HG02884 (cell line): Measurements from ENCODE around the gene SEMA3G.

Source experiments
- ATAC-seq: cut with Tn5 transposase; IDR thresholded peaks from one replicate; pipeline ENCODE4 v1.9.1; 2021; ENCODE audit warnings: mild to moderate bottlenecking, moderate library complexity; ENCODE audit not compliant: unreplicated experiment

SEMA3G gene

DNA sequence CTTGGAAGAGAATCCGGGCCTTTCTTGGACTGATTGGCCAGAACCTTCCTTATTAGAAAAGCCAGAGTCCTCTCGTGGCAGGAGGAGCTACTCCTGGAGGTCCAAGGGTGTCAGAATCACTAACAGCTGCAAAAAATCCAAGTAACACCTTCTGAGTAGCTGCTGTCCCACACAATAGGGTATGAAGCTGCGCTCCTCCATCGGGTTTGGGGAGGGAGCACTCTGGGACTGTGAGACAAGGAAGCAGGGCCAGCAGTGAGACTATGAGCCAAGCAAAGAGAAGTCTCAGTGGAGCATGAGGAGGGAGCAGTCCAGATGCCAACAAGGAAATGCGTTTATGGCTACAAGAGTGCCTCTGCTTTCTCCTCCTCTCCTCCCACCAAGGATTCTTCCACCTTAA is 21.7 kb downstream of the SEMA3G start:
- ATAC-seq: no peak

DNA sequence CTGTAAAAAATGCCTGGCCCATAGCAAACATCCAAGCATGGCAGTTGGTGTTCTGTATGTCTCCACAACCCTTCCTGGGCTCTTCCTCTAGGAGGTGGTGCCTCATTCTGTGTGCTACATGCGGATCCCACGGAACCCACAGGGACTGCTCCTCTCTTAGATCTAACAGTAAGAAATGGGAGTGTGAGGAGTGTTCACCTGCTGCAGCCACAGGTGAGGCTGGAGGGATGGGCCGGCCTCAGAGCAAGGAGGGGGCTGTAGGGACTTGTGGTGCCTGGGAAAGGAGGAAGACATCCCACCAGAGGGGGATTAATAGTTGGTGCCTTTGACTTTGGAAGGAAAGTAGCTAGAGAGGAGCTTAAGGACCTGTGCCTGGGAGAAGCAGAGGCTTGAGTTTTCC is 22.2 kb downstream of the SEMA3G start:
- no peak for ATAC-seq

DNA sequence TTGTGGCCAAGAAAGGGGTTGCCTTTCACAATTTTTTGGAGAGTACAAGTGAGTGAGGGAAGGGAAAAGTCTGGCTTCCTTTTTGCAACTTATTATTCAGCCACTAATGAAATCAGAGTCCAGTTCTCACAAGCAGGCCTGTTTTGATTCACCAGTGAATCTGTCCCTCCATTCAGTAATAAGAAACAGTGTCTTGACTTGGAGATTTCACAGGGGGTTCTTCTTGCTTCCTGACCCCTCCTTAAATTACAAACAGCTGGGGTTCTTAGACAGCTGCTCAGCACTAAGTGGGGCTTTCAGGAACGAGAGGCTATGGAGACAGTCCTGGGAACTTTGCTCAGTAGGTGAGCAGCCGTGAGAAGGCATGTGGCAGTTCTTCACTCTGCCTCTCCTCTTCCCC is 24.5 kb downstream of the SEMA3G start:
- ATAC-seq: no peak

DNA sequence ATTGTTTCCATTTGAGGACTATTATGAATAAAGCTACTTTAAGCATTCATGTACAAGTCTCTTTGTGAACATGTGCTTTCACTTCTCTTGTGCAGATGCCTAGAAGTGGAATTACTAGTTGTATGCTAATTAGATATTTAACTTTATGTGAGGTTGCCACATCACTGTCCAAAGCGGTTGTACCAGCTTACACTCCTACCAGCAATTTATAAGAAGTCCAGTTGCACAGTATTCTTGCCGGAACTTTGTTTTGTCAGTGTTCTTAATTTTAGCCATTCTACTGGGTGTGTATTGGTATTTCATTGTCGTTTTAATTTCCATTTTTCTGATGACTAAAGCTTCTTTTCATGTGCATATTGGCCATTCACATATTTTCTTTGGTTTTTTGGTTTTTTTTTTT is 29.1 kb downstream of the SEMA3G start:
- ATAC-seq: no peak

DNA sequence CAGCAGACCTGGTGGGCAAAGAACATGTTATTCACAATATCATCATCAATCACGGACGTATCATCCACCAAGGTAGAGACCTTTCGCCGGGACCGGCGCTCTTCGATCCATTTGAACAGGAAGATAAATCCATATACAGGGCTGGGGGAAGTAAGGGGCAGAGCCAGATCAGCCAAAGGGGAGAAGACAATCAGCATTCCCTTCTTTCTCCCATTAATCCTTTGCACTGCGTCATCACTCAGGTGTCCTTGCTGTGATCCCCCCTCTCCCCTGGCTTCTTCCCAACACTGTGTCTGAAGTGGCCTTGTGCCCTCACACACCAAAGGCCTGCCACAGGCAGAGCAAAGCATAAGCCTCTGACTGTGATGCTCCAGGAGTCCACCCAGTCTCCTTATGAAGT is 36.4 kb downstream of the SEMA3G start:
- no peak for ATAC-seq

DNA sequence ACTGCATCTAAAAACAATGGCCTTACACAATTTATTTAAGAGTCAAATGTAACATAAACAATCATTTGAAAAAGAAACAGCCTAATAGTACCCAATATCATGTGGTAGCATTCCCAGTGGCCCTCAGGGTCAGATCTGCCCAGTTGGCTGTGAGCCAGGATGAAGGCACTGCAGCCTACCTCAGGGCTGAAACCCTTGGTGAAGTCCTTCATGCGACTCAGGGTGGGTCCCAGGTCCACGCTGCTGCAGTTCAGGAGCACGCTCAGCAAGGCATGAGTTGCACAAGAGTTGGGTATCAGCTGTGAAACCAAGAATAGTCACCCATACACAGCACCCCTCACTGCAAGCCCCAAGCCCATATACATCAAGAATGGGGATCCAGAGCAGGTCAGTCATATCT is 37.1 kb downstream of the SEMA3G start:
- no peak for ATAC-seq

DNA sequence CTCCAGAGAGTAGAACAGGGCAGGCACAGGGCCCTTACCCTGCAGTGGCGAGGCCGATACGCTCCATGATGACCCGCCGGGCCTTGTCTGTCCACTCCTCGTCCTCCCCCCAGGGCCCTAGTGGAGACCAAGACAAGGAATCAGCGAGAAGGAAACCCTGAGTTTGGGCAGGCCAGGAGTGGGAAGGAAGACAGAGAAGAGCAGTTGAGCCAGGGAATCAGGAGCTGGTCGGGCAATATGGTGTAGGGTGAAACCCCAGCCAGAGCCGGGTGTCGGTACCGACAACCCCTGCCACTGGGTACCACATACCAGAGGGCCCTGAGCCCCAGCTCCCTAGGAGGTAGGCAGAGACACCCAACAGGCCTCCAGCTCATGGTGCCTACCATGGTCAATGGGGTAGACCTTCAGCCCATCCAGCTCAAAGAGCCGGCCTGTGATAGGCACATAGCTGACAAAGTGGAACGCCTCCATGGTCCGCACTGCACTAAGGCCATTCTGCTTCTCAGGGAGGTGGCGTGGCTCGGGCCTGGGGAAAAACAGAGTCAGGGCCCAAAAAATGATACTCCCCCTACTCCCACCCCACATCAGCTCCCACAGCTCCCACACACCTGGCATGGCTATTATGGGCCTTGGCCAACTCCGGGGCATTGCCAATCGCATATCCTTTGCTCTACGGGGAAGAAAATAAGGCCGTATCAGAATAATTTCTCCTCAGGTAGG is 38.0 kb downstream of the SEMA3G start:
- no peak for ATAC-seq

DNA sequence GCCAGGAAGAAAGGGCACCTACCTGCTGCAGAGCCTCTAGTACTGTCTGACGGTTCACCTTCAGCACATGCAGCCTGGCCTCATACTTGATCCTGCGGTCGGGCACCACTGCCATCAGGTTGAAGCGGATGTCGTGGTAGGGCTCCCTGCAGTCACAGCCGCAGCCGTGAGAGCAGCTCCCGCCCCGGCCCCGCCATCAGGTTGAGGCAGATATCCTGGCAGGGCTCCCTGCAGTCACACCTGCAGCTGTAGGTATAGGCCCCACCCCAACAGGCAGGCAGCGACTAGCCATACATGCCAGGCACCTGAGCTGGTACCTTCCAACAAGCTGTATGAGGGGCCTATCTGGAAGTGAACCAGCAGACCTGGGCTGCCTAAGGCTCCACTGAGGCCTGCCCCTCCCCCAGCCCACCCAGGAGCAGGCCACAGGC is 38.7 kb downstream of the SEMA3G start:
- no peak for ATAC-seq

DNA sequence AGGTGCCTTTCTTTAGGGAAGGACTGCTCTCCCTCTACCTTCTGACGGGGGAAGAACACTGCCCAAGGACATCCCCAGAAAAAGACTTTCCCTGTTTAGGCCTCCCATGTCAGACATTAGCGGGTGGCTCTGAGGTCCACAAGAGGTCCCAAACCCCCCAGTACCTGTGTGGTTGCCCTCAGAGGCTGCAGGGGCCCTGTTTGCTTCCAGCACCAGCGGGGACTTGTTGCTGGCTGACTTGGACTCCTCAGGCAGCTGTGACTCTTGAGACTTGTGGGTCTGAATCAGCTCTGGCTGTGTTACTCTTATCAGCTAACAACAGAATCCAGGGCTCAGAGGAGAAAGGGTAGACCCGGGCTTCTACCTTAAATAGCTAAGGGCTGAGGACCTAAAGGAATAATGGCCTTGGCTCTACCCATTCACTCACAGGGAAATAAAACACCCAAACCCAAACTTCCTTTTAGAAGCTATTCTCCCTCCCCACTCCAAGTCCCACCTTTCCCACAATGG is 39.2 kb downstream of the SEMA3G start:
- no peak for ATAC-seq

DNA sequence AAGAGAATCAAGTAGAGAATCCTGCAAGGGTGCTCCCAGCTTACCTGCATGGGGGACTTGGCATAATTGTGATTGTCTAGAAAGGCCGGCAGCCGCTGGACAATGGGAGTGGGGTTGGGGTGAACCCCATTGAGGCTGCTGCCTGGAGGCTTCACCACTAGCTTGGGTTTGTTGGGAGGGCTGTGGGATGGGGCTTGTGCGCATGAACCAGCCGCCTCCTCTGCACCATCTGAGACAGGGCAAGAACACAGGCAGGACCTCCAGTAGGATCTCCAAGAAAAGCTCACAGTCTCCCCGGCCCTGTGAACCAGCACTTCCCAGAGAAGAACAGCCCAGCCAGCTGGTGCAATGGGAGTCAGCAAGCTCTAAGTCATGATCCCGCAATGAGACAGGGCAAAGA is 39.8 kb downstream of the SEMA3G start:
- no peak for ATAC-seq

DNA sequence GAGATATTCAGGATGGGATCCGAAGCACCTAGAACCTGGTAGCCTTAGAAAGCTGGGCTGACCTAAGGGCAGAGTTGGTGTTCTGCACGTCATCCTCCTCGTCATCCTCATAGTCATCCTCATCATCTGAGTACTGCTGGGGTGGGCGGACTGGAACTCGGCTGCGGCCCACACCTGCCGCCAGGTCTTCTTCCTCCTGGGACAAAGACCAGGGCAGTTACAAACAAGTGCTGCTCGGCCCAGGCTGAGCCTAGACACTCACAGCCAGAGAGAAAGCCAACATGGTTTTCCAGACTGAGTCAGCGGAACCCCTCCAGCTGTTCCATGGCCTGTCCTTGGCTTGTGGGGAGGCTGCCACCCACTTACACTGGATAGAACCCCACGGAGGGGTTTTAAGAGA is 40.5 kb downstream of the SEMA3G start:
- ATAC-seq: no peak

DNA sequence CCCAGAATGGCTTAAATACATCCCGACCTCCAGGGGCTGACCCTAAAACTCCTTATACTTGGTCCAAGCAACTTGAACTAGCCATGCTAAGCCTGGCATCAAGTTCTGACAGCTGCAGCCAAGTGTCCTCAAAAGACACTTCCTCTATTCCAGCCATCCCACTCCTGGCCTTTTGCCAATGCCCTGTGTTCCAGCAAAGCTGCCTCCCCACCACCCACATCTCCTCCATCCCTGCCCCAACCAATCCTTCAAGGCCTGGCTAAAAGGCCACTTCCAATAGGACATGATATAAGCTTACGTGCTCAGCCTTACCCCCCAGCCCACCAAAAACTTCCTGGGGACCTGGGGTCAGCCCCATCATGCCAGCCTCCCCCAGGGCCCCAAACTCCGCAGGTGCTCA is 40.9 kb downstream of the SEMA3G start:
- ATAC-seq: no peak

DNA sequence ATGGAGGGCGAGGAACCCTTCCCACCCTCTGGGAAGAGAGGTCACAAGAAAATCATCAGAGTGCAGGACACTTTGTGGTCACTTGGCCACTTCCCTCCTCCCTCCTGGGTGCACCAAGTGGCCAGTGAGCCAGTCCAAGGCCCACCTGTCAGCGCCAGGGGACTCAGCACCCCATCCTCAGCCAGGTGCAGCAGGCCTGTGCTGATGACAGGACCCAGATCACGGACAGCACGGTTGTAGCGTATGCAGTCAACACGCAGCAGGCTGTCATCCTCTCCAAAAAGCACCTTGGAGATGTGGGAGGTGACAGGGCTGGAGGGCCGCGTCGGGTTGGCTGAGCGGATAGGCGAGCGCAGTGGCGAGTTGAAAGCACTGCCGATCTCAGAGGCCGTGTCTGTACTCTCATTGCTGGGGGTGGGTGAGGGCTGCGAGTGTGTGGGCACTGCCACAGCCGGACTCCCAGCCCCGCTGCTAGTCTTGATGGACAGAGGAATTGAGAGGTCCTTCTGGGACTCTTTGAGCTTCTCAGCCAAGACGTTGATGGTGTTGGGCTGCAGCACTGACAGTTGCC is 41.5 kb downstream of the SEMA3G start:
- ATAC-seq: no peak

DNA sequence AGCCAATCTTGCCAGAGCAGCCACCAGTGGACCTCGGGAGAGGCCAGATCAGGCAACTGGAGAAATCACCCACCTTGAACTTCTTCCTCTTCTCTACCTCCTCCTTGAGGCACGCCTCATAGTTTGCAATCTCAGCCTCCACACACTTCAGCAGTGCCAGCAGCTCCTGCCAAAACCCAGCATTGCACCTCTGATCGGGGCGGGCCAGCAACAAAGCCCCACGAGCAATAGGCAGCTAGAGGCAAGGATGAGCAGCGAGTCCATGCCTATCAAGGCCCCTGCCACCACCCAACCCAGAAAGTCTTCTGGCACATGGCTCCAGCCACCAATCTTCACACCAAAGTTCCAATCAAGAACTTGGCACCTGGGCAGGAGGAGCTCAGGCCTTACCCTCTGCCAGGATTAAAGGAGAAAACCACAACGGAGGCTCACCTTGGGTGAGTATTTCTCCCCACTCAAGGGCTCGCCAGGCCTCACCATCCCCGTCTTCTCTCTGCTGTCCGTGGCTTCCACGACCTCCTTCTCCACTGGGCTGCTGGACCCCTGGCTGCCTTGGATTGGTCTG is 42.1 kb downstream of the SEMA3G start:
- no peak for ATAC-seq

DNA sequence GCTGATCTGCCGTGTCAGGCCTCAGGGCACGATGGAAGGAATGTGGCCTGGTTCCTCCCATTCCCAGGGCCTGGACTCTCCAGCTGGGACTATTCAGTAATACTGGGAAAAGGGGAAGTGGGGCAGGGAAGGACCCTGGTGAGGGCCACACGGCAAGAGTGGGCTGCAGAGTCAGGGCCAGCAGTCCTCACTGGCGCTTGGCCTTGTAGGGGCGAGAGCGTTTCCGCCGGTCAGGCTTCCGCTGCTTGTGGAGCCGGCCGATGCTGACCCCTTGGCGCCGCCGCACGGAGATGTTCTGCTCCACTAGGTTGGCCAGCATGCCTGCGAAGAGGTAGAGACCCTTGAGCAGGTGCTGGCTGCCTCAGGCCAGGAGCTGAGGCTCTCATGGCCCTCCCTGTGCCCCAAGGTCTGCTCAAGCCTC is 42.8 kb downstream of the SEMA3G start:
- no peak for ATAC-seq

DNA sequence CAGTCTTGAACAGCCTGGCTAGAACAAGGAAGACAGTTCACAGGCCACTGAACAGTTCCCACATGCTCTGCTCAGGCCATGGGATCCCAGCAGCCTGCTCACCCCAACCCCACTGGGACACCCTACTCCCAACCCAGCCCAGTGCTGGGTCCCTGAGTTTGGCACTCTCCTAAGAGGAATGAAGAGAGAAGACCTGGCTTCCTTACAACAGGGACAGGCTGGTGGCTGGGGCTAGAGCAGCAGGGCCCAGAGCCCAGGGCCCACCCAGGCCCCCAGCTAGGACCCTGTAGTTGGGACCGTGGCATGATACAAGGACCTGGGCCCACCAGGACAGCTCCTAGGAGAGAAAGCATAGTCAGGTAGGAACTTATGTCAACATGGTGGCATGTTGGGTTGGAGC is 43.4 kb downstream of the SEMA3G start:
- no peak for ATAC-seq

DNA sequence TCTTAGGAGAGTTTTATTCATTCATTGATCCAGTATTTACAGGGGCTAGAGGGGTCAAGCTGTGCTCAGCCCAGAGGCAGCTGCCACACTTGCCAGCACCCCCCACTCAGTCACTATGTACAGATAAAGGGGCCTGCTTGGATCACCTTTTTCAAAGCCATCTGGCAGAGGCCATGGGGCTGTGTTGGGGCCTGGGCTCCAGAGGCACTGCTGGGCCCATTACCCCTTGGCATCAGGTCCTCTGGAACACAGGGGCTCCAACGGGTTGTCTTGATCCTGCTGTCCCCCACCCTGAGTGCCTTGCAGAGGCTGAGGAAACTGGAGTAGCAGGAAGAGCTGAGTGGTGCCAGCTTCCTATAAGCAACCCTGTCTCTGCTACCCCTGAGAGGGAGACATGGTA is 43.9 kb downstream of the SEMA3G start:
- ATAC-seq: no peak

DNA sequence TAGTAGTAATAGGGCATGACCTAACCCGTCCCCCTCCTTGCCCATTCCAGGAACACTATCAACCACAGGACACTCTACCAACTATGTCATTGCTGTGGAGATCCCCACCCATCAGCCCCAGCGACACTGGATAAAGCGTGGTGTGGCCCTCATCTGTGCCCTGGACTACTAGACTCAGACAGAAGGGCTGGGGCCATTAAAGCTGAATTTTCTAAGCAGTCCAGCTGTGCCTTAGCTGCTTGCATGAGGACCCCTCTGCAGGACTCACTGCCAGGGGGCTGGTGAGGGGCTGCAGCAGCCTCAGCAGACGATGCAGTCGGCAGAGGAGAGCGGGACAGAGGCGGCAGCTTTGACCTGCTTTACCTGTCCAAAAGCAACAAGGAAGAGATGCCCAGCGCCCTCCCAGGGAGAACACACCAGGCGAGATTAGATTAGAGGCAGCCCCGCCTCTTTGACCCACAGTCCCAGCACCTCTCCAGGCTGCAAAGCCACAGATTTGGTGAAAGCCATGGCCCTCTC is 44.6 kb downstream of the SEMA3G start:
- ATAC-seq: no peak

DNA sequence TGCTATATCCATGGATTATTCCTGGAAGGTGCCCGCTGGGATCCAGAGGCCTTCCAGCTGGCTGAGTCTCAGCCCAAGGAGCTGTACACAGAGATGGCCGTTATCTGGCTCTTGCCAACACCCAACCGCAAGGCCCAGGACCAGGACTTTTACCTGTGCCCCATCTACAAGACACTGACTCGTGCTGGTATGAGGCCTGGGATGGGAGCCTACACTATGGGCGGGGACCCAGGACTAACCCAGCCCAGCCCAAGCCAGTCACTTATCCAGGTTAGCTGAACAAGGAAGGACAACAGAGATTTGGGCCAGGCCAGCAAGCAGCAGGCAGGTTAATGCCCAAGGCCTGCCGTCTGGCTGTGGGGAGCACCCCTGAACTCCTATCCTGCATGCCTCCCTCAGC is 45.3 kb downstream of the SEMA3G start:
- ATAC-seq: no peak

DNA sequence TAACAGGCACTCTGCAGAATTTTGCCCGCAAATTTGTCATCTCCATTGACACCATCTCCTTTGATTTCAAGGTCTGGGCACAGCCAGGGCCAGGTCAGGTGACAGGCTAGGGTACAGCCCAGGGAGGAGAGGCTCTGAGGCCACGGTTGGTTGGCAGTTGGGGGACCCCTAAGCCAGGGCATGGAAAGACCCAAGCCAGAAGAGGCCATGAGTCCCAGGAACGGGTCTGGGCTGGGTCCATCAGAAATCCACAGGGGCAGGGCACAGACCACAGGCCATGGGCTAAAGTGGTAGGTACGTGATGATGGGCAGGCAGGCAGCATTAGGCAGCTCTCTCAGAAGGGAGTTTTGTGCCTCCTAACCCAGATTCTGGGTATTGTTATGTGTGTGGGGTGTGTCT is 45.8 kb downstream of the SEMA3G start:
- no peak for ATAC-seq

DNA sequence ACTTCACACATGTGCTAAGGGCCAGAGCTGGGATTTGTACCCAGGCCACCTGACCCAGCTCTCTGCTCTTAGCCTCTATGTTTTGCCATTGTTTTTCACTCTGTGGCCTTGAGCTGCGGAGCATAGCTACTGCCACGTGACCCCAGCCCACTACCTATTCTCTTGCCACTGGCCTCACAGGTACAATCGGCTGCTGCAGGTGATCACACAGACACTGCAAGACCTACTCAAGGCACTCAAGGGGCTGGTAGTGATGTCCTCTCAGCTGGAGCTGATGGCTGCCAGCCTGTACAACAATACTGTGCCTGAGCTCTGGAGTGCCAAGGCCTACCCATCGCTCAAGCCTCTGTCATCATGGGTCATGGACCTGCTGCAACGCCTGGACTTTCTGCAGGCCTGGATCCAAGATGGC is 46.2 kb downstream of the SEMA3G start:
- no peak for ATAC-seq

DNA sequence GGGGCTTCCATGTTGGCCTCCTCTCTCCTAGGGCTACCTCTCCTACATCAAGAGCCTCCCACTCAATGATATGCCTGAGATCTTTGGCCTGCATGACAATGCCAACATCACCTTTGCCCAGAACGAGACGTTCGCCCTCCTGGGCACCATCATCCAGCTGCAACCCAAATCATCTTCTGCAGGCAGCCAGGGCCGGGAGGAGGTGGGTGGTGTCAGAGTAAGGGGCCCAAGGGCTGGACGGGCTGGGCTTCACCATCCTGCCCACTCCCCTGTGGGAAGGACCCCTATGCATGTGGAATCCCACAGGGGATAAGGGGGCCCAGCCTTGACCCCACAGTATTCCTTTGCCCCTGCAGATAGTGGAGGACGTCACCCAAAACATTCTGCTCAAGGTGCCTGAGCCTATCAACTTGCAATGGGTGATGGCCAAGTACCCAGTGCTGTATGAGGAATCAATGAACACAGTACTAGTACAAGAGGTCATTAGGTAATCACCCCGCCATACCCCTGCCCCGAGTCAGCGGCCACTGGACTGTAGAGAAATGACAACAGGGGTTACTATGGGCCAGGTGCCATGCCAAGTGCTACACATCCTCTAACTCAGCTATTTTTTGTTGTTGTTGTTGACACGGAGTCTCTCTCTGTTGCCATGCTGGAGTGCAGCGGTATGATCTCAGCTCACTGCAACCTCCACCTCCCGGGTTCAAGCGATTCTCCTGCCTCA is 47.1 kb downstream of the SEMA3G start:
- no peak for ATAC-seq
